Measurements from ENCODE around the gene PRPF39.

Gene PRPF39

DNA sequence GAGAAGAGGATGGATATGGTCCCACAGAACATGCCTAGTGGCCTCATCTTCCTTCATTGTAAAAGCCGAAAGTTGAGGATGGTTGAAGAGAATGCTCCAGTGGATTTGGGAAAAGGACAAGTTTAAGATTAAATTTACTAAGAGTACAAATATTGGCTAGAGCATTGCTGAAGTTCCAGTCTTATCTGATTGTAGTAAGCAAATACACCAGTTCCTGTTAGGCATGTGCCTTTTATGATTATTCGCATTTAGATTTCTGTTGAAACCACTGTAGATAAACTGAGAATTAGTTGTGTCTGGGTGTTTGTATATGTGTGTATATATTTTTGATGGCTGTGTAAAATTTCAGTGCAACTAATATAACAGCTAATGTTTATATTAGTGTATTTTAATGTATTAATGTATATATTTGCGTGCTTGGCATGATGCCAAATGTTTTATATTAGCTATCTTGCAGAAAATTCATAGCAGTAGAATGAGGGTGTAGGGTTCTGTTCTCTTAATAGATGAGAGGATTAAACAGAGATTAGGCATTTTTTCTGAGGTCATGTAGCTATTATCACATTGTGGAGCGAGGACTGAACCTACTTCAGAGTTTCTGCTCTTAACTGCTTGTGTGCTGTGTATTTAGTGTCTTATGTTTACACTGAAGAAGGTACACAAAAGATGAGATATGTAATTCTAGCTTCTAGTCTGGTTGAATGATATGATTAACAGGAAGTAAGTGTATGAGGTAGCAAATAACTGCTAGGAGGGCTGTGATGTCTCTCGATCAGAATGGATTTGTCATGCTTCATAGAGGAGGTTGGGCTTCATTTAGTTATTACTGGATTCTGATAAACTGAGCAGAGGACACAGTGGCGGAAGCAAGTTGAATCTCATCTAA, 29.2 kb downstream of the PRPF39 start:
- no peaks in the 10 kb centered on the region for H3K27me3 ChIP-seq (ENCODE audit: insufficient read depth, low read length)
- no peaks in the 10 kb centered on the region for H3K79me2 ChIP-seq (ENCODE audit: control insufficient read depth, insufficient read depth, low read length, poor library complexity)
- H2BK120ac ChIP-seq (ENCODE audit: insufficient read depth, low read length, poor library complexity), result no peak overlapping the region
- no peak overlapping the region for H4K8ac ChIP-seq (ENCODE audit: low read depth, low read length)
- H4K12ac ChIP-seq (ENCODE audit: low read depth, low read length), result no peak overlapping the region
- no peak overlapping the region for H3K27ac ChIP-seq (ENCODE audit: low read depth, low read length)
- WGBS (ENCODE audit: extremely low coverage, insufficient coverage, insufficient read length), result no CpG with 5 or more reads among the region's 6 CpGs
- no peak overlapping the region for H4K91ac ChIP-seq (ENCODE audit: low read depth, low read length)
- H3K36me3 ChIP-seq (ENCODE audit: control insufficient read depth in 1 of 2, insufficient read depth in 2 of 2, low read length in 2 of 2), result peaks cover 12 to 20% of the 10 kb centered on the region in 2 experiments
- no peak overlapping the region for H2AK5ac ChIP-seq (ENCODE audit: low read length)
- H3K9ac ChIP-seq (ENCODE audit: low read length), result no peak overlapping the region
- no peaks in the 10 kb centered on the region for H3K9me3 ChIP-seq (ENCODE audit: insufficient read depth, low read depth, low read length)
- no peak overlapping the region for H3K4ac ChIP-seq (ENCODE audit: low read depth, low read length)
- H3K4me2 ChIP-seq (ENCODE audit: low read length), result no peak overlapping the region
- H3K79me1 ChIP-seq (ENCODE audit: low read length), result no peaks in the 10 kb centered on the region
- H2AFZ ChIP-seq (ENCODE audit: insufficient read depth, low read length, poor library complexity), result no peak overlapping the region
- H3K23ac ChIP-seq (ENCODE audit: low read length), result no peak overlapping the region
- no peak overlapping the region for H3K14ac ChIP-seq (ENCODE audit: low read length)
- peak in 1 of 2 donors; percentile 24 for DNase-seq
- H3K4me3 ChIP-seq (ENCODE audit: low read depth, low read length), result no peak overlapping the region
- H2BK12ac ChIP-seq (ENCODE audit: low read length), result no peak overlapping the region
- no peak overlapping the region for H3K18ac ChIP-seq (ENCODE audit: low read length)
- H2BK5ac ChIP-seq (ENCODE audit: low read depth, low read length, poor library complexity), result no peak overlapping the region
- no peaks in the 10 kb centered on the region for H3K4me1 ChIP-seq (ENCODE audit: control insufficient read depth in 1 of 2, insufficient read depth in 2 of 2, low read length in 2 of 2)

DNA sequence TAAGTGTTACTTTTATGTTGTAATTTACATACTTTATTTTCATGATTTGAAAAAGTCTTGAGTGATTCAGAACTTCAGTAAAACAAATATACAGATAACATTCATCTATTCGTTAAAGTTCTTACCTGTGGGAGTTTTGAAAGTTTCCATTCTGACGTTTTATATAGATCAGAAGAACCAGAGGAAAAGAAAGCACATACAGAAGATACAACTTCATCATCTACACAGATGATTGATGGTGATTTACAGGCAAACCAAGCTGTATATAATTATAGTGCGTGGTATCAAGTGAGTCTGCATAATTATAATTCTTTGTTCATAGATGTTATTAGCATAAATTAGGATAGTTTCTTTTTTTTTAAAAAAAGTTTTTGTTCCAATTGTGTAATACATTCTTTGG, 30.4 kb downstream of the PRPF39 start:
- no peak overlapping the region for H3K18ac ChIP-seq (ENCODE audit: low read length)
- H2AK5ac ChIP-seq (ENCODE audit: low read length), result no peak overlapping the region
- H2BK5ac ChIP-seq (ENCODE audit: low read depth, low read length, poor library complexity), result no peak overlapping the region
- H3K23ac ChIP-seq (ENCODE audit: low read length), result no peak overlapping the region
- H3K79me1 ChIP-seq (ENCODE audit: low read length), result no peaks in the 10 kb centered on the region
- H3K4ac ChIP-seq (ENCODE audit: low read depth, low read length), result no peak overlapping the region
- H3K9me3 ChIP-seq (ENCODE audit: insufficient read depth, low read depth, low read length), result no peaks in the 10 kb centered on the region
- no peaks in the 10 kb centered on the region for H3K79me2 ChIP-seq (ENCODE audit: control insufficient read depth, insufficient read depth, low read length, poor library complexity)
- H4K8ac ChIP-seq (ENCODE audit: low read depth, low read length), result no peak overlapping the region
- no peak overlapping the region for H4K91ac ChIP-seq (ENCODE audit: low read depth, low read length)
- no peak overlapping the region for H2BK12ac ChIP-seq (ENCODE audit: low read length)
- H2AFZ ChIP-seq (ENCODE audit: insufficient read depth, low read length, poor library complexity), result no peak overlapping the region
- H2BK120ac ChIP-seq (ENCODE audit: insufficient read depth, low read length, poor library complexity), result no peak overlapping the region
- no peaks in the 10 kb centered on the region for H3K27me3 ChIP-seq (ENCODE audit: insufficient read depth, low read length)
- H3K4me2 ChIP-seq (ENCODE audit: low read length), result no peak overlapping the region
- no peaks in the 10 kb centered on the region for H3K4me1 ChIP-seq (ENCODE audit: control insufficient read depth in 1 of 2, insufficient read depth in 2 of 2, low read length in 2 of 2)
- H3K36me3 ChIP-seq (ENCODE audit: control insufficient read depth in 1 of 2, insufficient read depth in 2 of 2, low read length in 2 of 2), result peaks cover 18 to 23% of the 10 kb centered on the region in 2 experiments
- WGBS (ENCODE audit: extremely low coverage, insufficient coverage, insufficient read length), result no CpG with 5 or more reads among the region's 3 CpGs
- no peak overlapping the region for H3K27ac ChIP-seq (ENCODE audit: low read depth, low read length)
- H3K4me3 ChIP-seq (ENCODE audit: low read depth, low read length), result no peak overlapping the region
- H3K9ac ChIP-seq (ENCODE audit: low read length), result no peak overlapping the region
- DNase-seq, result no peak
- no peak overlapping the region for H3K14ac ChIP-seq (ENCODE audit: low read length)
- no peak overlapping the region for H4K12ac ChIP-seq (ENCODE audit: low read depth, low read length)

DNA sequence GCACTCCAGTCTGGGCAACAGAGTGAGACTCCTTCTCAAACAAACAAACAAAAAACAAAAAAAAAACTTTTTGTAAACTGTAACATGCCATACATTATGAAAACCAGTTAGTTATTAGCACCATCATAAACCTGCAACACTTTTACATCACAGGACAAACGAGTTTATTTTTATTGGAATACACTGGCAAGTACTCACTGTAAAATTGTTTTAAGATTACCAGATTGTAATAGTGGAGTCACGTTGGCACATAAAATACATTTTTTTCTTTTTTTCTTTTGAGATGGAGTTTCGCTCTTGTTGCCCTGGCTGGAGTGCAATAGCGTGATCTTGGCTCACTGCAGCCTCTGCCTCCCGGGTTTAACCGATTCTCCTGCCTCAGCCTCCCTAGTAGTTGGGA, 34.7 kb downstream of the PRPF39 start:
- no CpG with 5 or more reads among the region's 6 CpGs for WGBS (ENCODE audit: extremely low coverage, insufficient coverage, insufficient read length)
- no peaks in the 10 kb centered on the region for H3K79me2 ChIP-seq (ENCODE audit: control insufficient read depth, insufficient read depth, low read length, poor library complexity)
- no peaks in the 10 kb centered on the region for H3K27me3 ChIP-seq (ENCODE audit: insufficient read depth, low read length)
- H2BK120ac ChIP-seq (ENCODE audit: insufficient read depth, low read length, poor library complexity), result no peak overlapping the region
- no peak overlapping the region for H3K14ac ChIP-seq (ENCODE audit: low read length)
- H4K12ac ChIP-seq (ENCODE audit: low read depth, low read length), result no peak overlapping the region
- H4K8ac ChIP-seq (ENCODE audit: low read depth, low read length), result no peak overlapping the region
- no peak overlapping the region for H3K27ac ChIP-seq (ENCODE audit: low read depth, low read length)
- H3K4me3 ChIP-seq (ENCODE audit: low read depth, low read length), result no peak overlapping the region
- no peaks in the 10 kb centered on the region for H3K4me1 ChIP-seq (ENCODE audit: control insufficient read depth in 1 of 2, insufficient read depth in 2 of 2, low read length in 2 of 2)
- peaks cover 20 to 24% of the 10 kb centered on the region in 2 experiments for H3K36me3 ChIP-seq (ENCODE audit: control insufficient read depth in 1 of 2, insufficient read depth in 2 of 2, low read length in 2 of 2)
- no peak overlapping the region for H2BK5ac ChIP-seq (ENCODE audit: low read depth, low read length, poor library complexity)
- H3K4me2 ChIP-seq (ENCODE audit: low read length), result no peak overlapping the region
- H2BK12ac ChIP-seq (ENCODE audit: low read length), result no peak overlapping the region
- no peak overlapping the region for H3K18ac ChIP-seq (ENCODE audit: low read length)
- no peaks in the 10 kb centered on the region for H3K9me3 ChIP-seq (ENCODE audit: insufficient read depth, low read depth, low read length)
- no peak for DNase-seq
- H3K23ac ChIP-seq (ENCODE audit: low read length), result no peak overlapping the region
- H4K91ac ChIP-seq (ENCODE audit: low read depth, low read length), result no peak overlapping the region
- no peak overlapping the region for H2AK5ac ChIP-seq (ENCODE audit: low read length)
- H3K4ac ChIP-seq (ENCODE audit: low read depth, low read length), result no peak overlapping the region
- no peak overlapping the region for H3K9ac ChIP-seq (ENCODE audit: low read length)
- H3K79me1 ChIP-seq (ENCODE audit: low read length), result no peaks in the 10 kb centered on the region
- H2AFZ ChIP-seq (ENCODE audit: insufficient read depth, low read length, poor library complexity), result no peak overlapping the region

DNA sequence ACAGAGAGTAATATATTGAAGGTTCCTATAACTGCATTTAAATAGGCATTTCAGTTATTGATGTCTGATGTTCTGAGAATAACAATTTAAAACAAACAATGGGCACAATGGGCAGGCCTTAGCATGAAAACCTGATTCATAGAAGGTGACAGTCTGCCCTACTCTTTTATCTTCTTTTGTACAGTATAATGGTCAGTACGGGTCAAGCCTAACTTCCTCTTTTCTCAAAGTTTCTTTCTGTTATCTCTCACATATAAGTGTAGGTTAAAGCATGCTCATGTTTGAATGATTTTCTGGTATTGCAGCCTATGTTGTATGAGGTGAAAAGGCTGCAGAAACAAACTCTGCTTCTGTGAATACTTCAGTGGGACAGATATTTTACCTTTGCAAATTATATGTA, 36.2 kb downstream of the PRPF39 start:
- Histone ChIP-seq H3K18ac (ENCODE audit: low read length) (no peak overlapping the region), H3K36me3 (ENCODE audit: control insufficient read depth in 1 of 2, insufficient read depth in 2 of 2, low read length in 2 of 2) (peaks cover 20 to 26% of the 10 kb centered on the region in 2 experiments), H2BK12ac (ENCODE audit: low read length) (no peak overlapping the region), H4K8ac (ENCODE audit: low read depth, low read length) (no peak overlapping the region), H3K27me3 (ENCODE audit: insufficient read depth, low read length) (no peaks in the 10 kb centered on the region), H3K9me3 (ENCODE audit: insufficient read depth, low read depth, low read length) (no peaks in the 10 kb centered on the region), H3K9ac (ENCODE audit: low read length) (no peak overlapping the region), H2AK5ac (ENCODE audit: low read length) (no peak overlapping the region), H2BK5ac (ENCODE audit: low read depth, low read length, poor library complexity) (no peak overlapping the region), H4K91ac (ENCODE audit: low read depth, low read length) (no peak overlapping the region), H3K4me2 (ENCODE audit: low read length) (no peak overlapping the region), H3K79me2 (ENCODE audit: control insufficient read depth, insufficient read depth, low read length, poor library complexity) (no peaks in the 10 kb centered on the region), H3K27ac (ENCODE audit: low read depth, low read length) (no peak overlapping the region), H2BK120ac (ENCODE audit: insufficient read depth, low read length, poor library complexity) (no peak overlapping the region), H3K4me1 (ENCODE audit: control insufficient read depth in 1 of 2, insufficient read depth in 2 of 2, low read length in 2 of 2) (no peaks in the 10 kb centered on the region), H4K12ac (ENCODE audit: low read depth, low read length) (no peak overlapping the region), H3K79me1 (ENCODE audit: low read length) (no peaks in the 10 kb centered on the region), H3K4me3 (ENCODE audit: low read depth, low read length) (no peak overlapping the region), H3K14ac (ENCODE audit: low read length) (no peak overlapping the region), H3K23ac (ENCODE audit: low read length) (no peak overlapping the region), H3K4ac (ENCODE audit: low read depth, low read length) (no peak overlapping the region), H2AFZ (ENCODE audit: insufficient read depth, low read length, poor library complexity) (no peak overlapping the region)
- WGBS (ENCODE audit: extremely low coverage, insufficient coverage, insufficient read length), result no CpG with 5 or more reads among the region's 1 CpG
- DNase-seq, result no peak
